ENCODE measurements around the gene FANCC. TPM values are rescaled to one million over a fixed set of nuclear protein-coding genes. Genes with fewer than 3 reads are reported as not detected.
A peak's percentile ranks its signal among the peaks of the same experiment; 100 is the strongest.

The FANCC gene
- total RNA-seq, 2 donors from 2014 or later, result 4.9 to 21.2 TPM

DNA sequence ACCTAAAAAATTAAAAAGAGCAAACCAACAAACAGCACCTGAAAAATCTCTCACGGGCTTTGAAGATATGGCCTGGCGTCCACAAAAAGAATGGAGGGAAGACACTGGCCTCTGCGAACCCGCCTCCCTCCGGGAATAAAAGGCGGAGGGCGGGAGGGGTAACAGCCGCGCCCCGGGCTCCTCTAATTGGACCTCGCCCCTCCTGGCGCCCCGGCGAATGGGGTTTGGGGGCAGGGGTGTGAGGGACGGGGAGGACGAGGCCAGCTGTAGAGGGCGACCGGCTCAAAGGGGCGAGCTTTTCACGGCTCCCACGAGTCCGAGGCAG lies 753 bp downstream of the FANCC start:
- H3K27me3 ChIP-seq (replicated peaks; ENCODE audit: insufficient read depth), result no peaks in the 10 kb centered on the region
- peak; percentile 41 for DNase-seq (ENCODE audit: low spot score)
- H3K9me3 ChIP-seq, result no peaks in the 10 kb centered on the region
- TF ChIP-seq CTCF (IDR thresholded peaks at IDR 0.05) (no peak), POLR2A (IDR thresholded peaks at IDR 0.05) (no peak), POLR2AphosphoS5 (IDR thresholded peaks at IDR 0.05) (no peak)
- intact Hi-C loops (cut with DNase I), result loop anchor here (2.0 to 5.0 kb wide), 2 partner anchors 194 to 561 kb away; partner anchors contain the start of gene ERCC6L2
- WGBS, result 0% methylated on average over 22 of the region's 22 CpGs
- peak overlapping the region; percentile 94 to 97 for H3K27ac ChIP-seq
- no peaks in the 10 kb centered on the region for H3K4me1 ChIP-seq (replicated peaks)
- peak overlapping the region; percentile 94 to 99 for H3K4me3 ChIP-seq
- H3K36me3 ChIP-seq, result no peaks in the 10 kb centered on the region

DNA sequence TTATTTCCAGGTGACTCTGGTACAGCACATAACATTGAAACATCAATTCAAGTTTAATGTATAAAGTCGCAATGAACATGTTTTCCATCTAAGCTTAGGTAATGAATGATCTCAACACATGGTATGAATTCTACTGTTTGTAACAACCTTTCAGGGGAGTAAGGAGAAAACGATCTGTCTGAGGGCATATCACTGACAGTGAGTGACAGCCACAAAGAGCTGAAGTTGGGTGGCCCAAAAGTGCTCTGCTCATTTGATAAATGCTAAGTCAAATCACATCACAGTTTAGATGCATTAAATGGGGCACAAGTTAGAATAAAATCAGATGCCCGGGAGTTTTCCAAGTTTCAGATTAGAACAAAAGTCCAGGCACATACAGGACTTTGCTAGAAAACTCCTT lies 1.2 kb downstream of the FANCC start:
- 32% methylated on average over 3 of the region's 3 CpGs for WGBS

DNA sequence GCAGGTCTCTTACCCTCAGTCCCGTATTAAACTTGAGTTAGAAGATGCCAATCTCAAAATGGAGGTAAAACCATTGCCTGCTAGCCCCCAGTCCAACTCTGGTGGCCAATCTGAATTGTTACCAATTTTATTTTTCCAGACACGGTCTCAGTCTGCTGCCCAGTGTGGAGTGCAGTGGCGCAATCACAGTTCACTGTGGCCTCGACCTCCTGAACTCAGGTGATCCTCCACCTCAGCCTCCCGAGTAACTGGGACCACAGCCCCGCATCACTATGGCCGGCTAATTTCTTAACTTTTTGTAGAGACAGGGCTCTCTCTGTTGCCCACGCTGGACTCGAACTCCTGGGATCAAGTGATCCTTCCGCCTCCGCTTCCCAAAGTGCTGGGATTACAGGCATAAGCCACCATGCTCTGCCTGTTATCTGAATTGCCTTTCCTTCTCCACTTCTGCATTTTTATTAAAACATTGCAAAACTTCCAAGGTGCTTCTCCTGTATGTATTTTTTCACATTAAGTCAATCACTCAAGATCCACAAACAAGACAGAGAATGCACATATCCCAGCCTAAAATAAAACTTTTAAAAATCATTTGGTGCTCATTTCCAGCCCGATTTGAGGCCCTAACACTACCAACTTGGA lies 2.3 kb downstream of the FANCC start:
- Histone ChIP-seq H3K9me3 (no peaks in the 10 kb centered on the region), H3K4me3 (no peak overlapping the region), H3K27me3 (replicated peaks; ENCODE audit: insufficient read depth) (no peaks in the 10 kb centered on the region), H3K4me1 (replicated peaks) (no peaks in the 10 kb centered on the region), H3K36me3 (no peaks in the 10 kb centered on the region), H3K27ac (no peak overlapping the region)
- intact Hi-C loops (cut with DNase I), result loop anchor here (5.0 kb wide), 1 partner anchor 562 kb away; the partner anchor contains the start of gene ERCC6L2
- WGBS, result 96% methylated on average over 12 of the region's 12 CpGs
- TF ChIP-seq POLR2AphosphoS5 (IDR thresholded peaks at IDR 0.05), result no peak
- TF ChIP-seq CTCF (IDR thresholded peaks at IDR 0.05), result no peak
- TF ChIP-seq POLR2A (IDR thresholded peaks at IDR 0.05), result no peak
- DNase-seq (ENCODE audit: low spot score), result no peak

More for the DNA sequence above, 1.2 kb downstream of the FANCC start:
- Histone ChIP-seq H3K36me3 (no peaks in the 10 kb centered on the region), H3K4me1 (replicated peaks) (no peaks in the 10 kb centered on the region), H3K4me3 (peak overlapping the region; percentile 94 to 99), H3K27ac (peak overlapping the region; percentile 94 to 97), H3K9me3 (no peaks in the 10 kb centered on the region), H3K27me3 (replicated peaks; ENCODE audit: insufficient read depth) (no peaks in the 10 kb centered on the region)
- TF ChIP-seq POLR2AphosphoS5 (IDR thresholded peaks at IDR 0.05) (no peak), POLR2A (IDR thresholded peaks at IDR 0.05) (no peak), CTCF (IDR thresholded peaks at IDR 0.05) (no peak)
- intact Hi-C loops (cut with DNase I), result loop anchor here (2.0 to 5.0 kb wide), 2 partner anchors 195 to 561 kb away; partner anchors contain the start of gene ERCC6L2
- no peak for DNase-seq (ENCODE audit: low spot score)

DNA sequence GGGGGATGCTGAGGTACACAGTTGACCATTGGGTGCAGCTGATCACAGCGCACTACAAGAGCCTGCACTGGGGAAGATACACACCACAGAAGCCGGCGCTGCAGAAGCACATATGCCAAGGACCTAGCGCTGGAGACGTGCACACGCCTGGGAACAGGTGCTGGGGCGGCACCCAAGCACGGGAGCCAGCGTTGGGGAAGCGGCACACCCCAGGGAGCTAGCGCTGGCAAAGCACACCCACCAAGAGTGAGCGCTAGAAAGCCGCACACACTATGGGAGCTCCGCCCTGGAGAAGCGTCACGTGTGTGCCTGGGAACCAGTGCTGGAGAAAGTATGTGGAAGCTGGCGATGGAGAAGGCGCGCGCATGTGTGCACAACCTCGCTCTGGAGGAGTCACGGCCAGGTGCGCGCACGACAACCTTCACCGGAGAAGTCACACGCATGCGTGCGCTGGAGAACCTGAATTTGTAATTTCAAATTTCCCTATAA lies 4.5 kb downstream of the FANCC start:
- peak; percentile 69 for DNase-seq (ENCODE audit: low spot score)
- Histone ChIP-seq H3K4me1 (replicated peaks) (no peaks in the 10 kb centered on the region), H3K9me3 (no peaks in the 10 kb centered on the region), H3K27ac (no peak overlapping the region), H3K4me3 (peak overlapping the region; percentile 19 to 25), H3K36me3 (no peaks in the 10 kb centered on the region), H3K27me3 (replicated peaks; ENCODE audit: insufficient read depth) (no peaks in the 10 kb centered on the region)
- intact Hi-C loops (cut with DNase I), result no loop called here
- 31% methylated on average over 29 of the region's 29 CpGs for WGBS
- TF ChIP-seq POLR2AphosphoS5 (IDR thresholded peaks at IDR 0.05) (peak; percentile 56), CTCF (IDR thresholded peaks at IDR 0.05) (no peak), POLR2A (IDR thresholded peaks at IDR 0.05) (peak; percentile 21)

GRCh38 chr9:95311961-95312360 lies 5.5 kb downstream of the FANCC start:
- Histone ChIP-seq H3K36me3 (no peaks in the 10 kb centered on the region), H3K4me3 (no peak overlapping the region), H3K9me3 (no peaks in the 10 kb centered on the region), H3K27ac (no peak overlapping the region), H3K4me1 (replicated peaks) (no peaks in the 10 kb centered on the region), H3K27me3 (replicated peaks; ENCODE audit: insufficient read depth) (no peaks in the 10 kb centered on the region)
- 72% methylated on average over 3 of the region's 3 CpGs for WGBS
- TF ChIP-seq POLR2AphosphoS5 (IDR thresholded peaks at IDR 0.05), result no peak
- no peak for TF ChIP-seq CTCF (IDR thresholded peaks at IDR 0.05)
- no peak for TF ChIP-seq POLR2A (IDR thresholded peaks at IDR 0.05)
- intact Hi-C loops (cut with DNase I), result no loop called here
- no peak for DNase-seq (ENCODE audit: low spot score)
